NCI-H345 treated with DMSO at 0.1 percent for 48 hours (cell line): Measurements from ENCODE around the gene CACTIN.
"Not testable (repeated sequence)": the region's sequence is repeated elsewhere in the genome, so short reads cannot be mapped to it uniquely, and the experiment has no call there.

Source experiments
- DNase-seq: peaks from one replicate; lab custom pipeline; 2025; ENCODE audit not compliant: unreplicated experiment; lab: John Stamatoyannopoulos, UW

The CACTIN gene

GRCh38 chr19:3626473-3627350 is at the start of gene CACTIN:
TSS of gene CACTIN (minus strand) at chr19:3626790. CDS start at chr19:3626762, 28 bp downstream.
- peak; percentile 90 for DNase-seq

GRCh38 chr19:3674784-3675543 is 48.4 kb upstream of the CACTIN start:
- DNase-seq, result no peak

- no peak for DNase-seq
Observed at GRCh38 chr19:3673506-3674439, 47.2 kb upstream of the CACTIN start.

GRCh38 chr19:3672993-3673392 is 46.4 kb upstream of the CACTIN start:
- DNase-seq, result no peak

- DNase-seq, result no peak
Observed at GRCh38 chr19:3672575-3672948, 46.0 kb upstream of the CACTIN start.

- no peak for DNase-seq
Observed at GRCh38 chr19:3671680-3672574, 45.3 kb upstream of the CACTIN start.

- DNase-seq, result no peak
Observed at GRCh38 chr19:3670796-3671679, 44.4 kb upstream of the CACTIN start.

GRCh38 chr19:3669947-3670795 is 43.6 kb upstream of the CACTIN start:
- no peak for DNase-seq

GRCh38 chr19:3669082-3669946 is 42.7 kb upstream of the CACTIN start:
- DNase-seq, result no peak

GRCh38 chr19:3668331-3669081 is 41.9 kb upstream of the CACTIN start:
- no peak for DNase-seq

GRCh38 chr19:3667766-3668165 is 41.2 kb upstream of the CACTIN start:
- DNase-seq, result no peak

- no peak for DNase-seq
Observed at GRCh38 chr19:3667037-3667638, 40.5 kb upstream of the CACTIN start.

- not testable (repeated sequence) for DNase-seq
Observed at GRCh38 chr19:3666545-3666856, 39.9 kb upstream of the CACTIN start.

- DNase-seq, result peak; percentile 13
Observed at GRCh38 chr19:3665681-3666544, 39.3 kb upstream of the CACTIN start.

- no peak for DNase-seq
Observed at GRCh38 chr19:3664879-3665642, 38.5 kb upstream of the CACTIN start.
